Measurements from ENCODE around the gene SLC26A6. TPM values are rescaled to one million over a fixed set of nuclear protein-coding genes. Genes with fewer than 3 reads are reported as not detected.

The SLC26A6 gene
- total RNA-seq, 1 experiment from 2014 or later: 36.3 TPM

- H3K9me3 ChIP-seq (ENCODE audit: control insufficient read depth, insufficient read depth, low read depth, low read length): no peaks in the 10 kb centered on the region
- DNase-seq (ENCODE audit: low read depth, low spot score): no peak
- H3K27ac ChIP-seq (ENCODE audit: low read length): no peak overlapping the region
- intact Hi-C loops (cut with micrococcal nuclease; ENCODE audit: unreplicated experiment) (no loop called here), in situ Hi-C loops (cut with HindIII; ENCODE audit: low pct_unique_long_range_greater_than_20kb, low sequenced_read_pairs) (no loop called here)
- H3K27me3 ChIP-seq (ENCODE audit: control insufficient read depth, insufficient read depth, low read length): no peaks in the 10 kb centered on the region
- ChIA-PET CTCF (interaction anchor here (0.7 kb wide), 1 partner anchor 146 kb away, joined by 3 read pairs; no protein-coding TSS in a partner anchor), POLR2A (interaction anchor here (0.6 kb wide), 2 partner anchors 21 to 204 kb away, joined by 3 to 6 read pairs; no protein-coding TSS in a partner anchor)
- H3K4me1 ChIP-seq (ENCODE audit: control insufficient read depth, insufficient read depth, low read length): no peaks in the 10 kb centered on the region
- BruUV-seq (replicated peaks): no TSS peak
- no peak overlapping the region for H3K4me3 ChIP-seq (ENCODE audit: low read depth in 2 of 2, low read length in 2 of 2)
- H3K36me3 ChIP-seq (ENCODE audit: control insufficient read depth, insufficient read depth, low read length): no peaks in the 10 kb centered on the region
- no peak for ATAC-seq
- TF ChIP-seq TCF7L2 (IDR thresholded peaks at IDR 0.05; ENCODE audit: low read depth, low read length) (no peak), CTCF (IDR thresholded peaks at IDR 0.05) (no peak), REST (IDR thresholded peaks at IDR 0.05; ENCODE audit: insufficient read depth in 1 of 2, low read depth in 2 of 2, low read length in 1 of 2) (no peak), POLR2AphosphoS5 (IDR thresholded peaks at IDR 0.05; ENCODE audit: low read depth, low read length) (no peak), SIN3A (IDR thresholded peaks at IDR 0.05; ENCODE audit: borderline replicate concordance, insufficient read depth, low read depth, low read length) (no peak)
Measured at GRCh38 chr3:48581621-48582481, 53.4 kb downstream of the SLC26A6 start.

GRCh38 chr3:48576647-48577046 lies 58.6 kb downstream of the SLC26A6 start:
- TF ChIP-seq SIN3A (IDR thresholded peaks at IDR 0.05; ENCODE audit: borderline replicate concordance, insufficient read depth, low read depth, low read length): no peak
- no peak for TF ChIP-seq TCF7L2 (IDR thresholded peaks at IDR 0.05; ENCODE audit: low read depth, low read length)
- no peak for TF ChIP-seq REST (IDR thresholded peaks at IDR 0.05; ENCODE audit: insufficient read depth in 1 of 2, low read depth in 2 of 2, low read length in 1 of 2)
- no peak for TF ChIP-seq CTCF (IDR thresholded peaks at IDR 0.05)
- no peak for TF ChIP-seq POLR2AphosphoS5 (IDR thresholded peaks at IDR 0.05; ENCODE audit: low read depth, low read length)
- no TSS peak for BruUV-seq (replicated peaks)
- no peaks in the 10 kb centered on the region for H3K27me3 ChIP-seq (ENCODE audit: control insufficient read depth, insufficient read depth, low read length)
- H3K36me3 ChIP-seq (ENCODE audit: control insufficient read depth, insufficient read depth, low read length): no peaks in the 10 kb centered on the region
- no peaks in the 10 kb centered on the region for H3K4me1 ChIP-seq (ENCODE audit: control insufficient read depth, insufficient read depth, low read length)
- H3K9me3 ChIP-seq (ENCODE audit: control insufficient read depth, insufficient read depth, low read depth, low read length): no peaks in the 10 kb centered on the region
- intact Hi-C loops (cut with micrococcal nuclease; ENCODE audit: unreplicated experiment): no loop called here
- ATAC-seq: no peak
- ChIA-PET POLR2A (no interaction called here), CTCF (no interaction called here)
- DNase-seq (ENCODE audit: low read depth, low spot score): no peak
- in situ Hi-C loops (cut with HindIII; ENCODE audit: low pct_unique_long_range_greater_than_20kb, low sequenced_read_pairs): no loop called here
- H3K4me3 ChIP-seq (ENCODE audit: low read depth in 2 of 2, low read length in 2 of 2): no peak overlapping the region
- H3K27ac ChIP-seq (ENCODE audit: low read length): no peak overlapping the region
